GM12878 (cell line): Measurements from ENCODE around the gene GXYLT1.

Experiments used
- BCL11A ChIP-seq: IDR thresholded peaks from 2 replicates; pipeline ENCODE4 v1.6.1; 2011; ENCODE audit warnings: low read depth, low read length
- BRCA1 ChIP-seq: IDR thresholded peaks from 2 replicates; pipeline ENCODE4 v1.6.1; 2011; ENCODE audit warnings: low read depth, low read length, improper control_type of control experiment
- CHD4 ChIP-seq: fragments of 200-600 bp; sonication (generic); IDR thresholded peaks from 2 replicates; pipeline ENCODE4 v1.6.1; 2016; ENCODE audit warnings: mild to moderate bottlenecking
- EZH2 ChIP-seq: IDR thresholded peaks from 2 replicates; pipeline ENCODE4 v1.6.1; 2012; ENCODE audit warnings: low read depth, mild to moderate bottlenecking, control low read depth, inconsistent platforms, low read length, borderline replicate concordance; ENCODE audit not compliant: control insufficient read depth
- MXI1 ChIP-seq: fragments of 150-350 bp; IDR thresholded peaks from 2 replicates; pipeline ENCODE4 v1.6.1; 2011; ENCODE audit warnings: low read depth, mild to moderate bottlenecking, inconsistent platforms, low read length, improper control_type of control experiment
- NR2F1 ChIP-seq: fragments of 450-650 bp; conservative IDR thresholded peaks from 2 replicates; pipeline ENCODE4 v1.6.1; 2017; ENCODE audit warnings: mild to moderate bottlenecking
- POLR2A ChIP-seq: IDR thresholded peaks from 2 replicates; pipeline ENCODE4 v1.6.1; 2011; ENCODE audit warnings: low read depth, mild to moderate bottlenecking, low read length
- RAD51 ChIP-seq: fragments of 450-650 bp; IDR thresholded peaks from 2 replicates; pipeline ENCODE4 v1.6.1; 2016; ENCODE audit warnings: moderate library complexity, mild to moderate bottlenecking, inconsistent platforms
- TCF3 ChIP-seq: IDR thresholded peaks from 2 replicates; pipeline ENCODE4 v1.6.1; 2012; ENCODE audit warnings: low read depth, mild to moderate bottlenecking, low read length, borderline replicate concordance; ENCODE audit not compliant: insufficient read depth
- USF2 ChIP-seq: IDR thresholded peaks from 2 replicates; pipeline ENCODE4 v1.6.1; 2011; ENCODE audit warnings: low read depth, low read length, improper control_type of control experiment, borderline replicate concordance
- YBX1 ChIP-seq: fragments of 450-650 bp; IDR thresholded peaks from 2 replicates; pipeline ENCODE4 v1.6.1; 2016; ENCODE audit warnings: antibody characterized with exemption
- ZBED1 ChIP-seq: IDR thresholded peaks from 2 replicates; pipeline ENCODE4 v1.6.1; 2016; ENCODE audit warnings: borderline replicate concordance
- TF ChIP-seq, protein P1 (sequence below): IDR thresholded peaks from 2 replicates; pipeline ENCODE4 v1.6.1; 2012; ENCODE audit warnings: mild to moderate bottlenecking, low read depth, low read length
- TF ChIP-seq, protein P2 (sequence below), 3 experiments: IDR thresholded peaks in 2 of 3; conservative IDR thresholded peaks in 1 of 3; 2 replicates each; pipeline ENCODE4 v1.5.1; 2011; ENCODE audit warnings: low read depth in 3 of 3, low read length in 3 of 3, mild to moderate bottlenecking in 3 of 3, control low read depth in 2 of 3, moderate library complexity in 2 of 3, inconsistent platforms in 1 of 3, mixed read lengths in 1 of 3; ENCODE audit not compliant: control insufficient read depth in 2 of 3, insufficient read depth in 1 of 3; ENCODE audit errors: extremely low read depth in 1 of 3

DNA sequence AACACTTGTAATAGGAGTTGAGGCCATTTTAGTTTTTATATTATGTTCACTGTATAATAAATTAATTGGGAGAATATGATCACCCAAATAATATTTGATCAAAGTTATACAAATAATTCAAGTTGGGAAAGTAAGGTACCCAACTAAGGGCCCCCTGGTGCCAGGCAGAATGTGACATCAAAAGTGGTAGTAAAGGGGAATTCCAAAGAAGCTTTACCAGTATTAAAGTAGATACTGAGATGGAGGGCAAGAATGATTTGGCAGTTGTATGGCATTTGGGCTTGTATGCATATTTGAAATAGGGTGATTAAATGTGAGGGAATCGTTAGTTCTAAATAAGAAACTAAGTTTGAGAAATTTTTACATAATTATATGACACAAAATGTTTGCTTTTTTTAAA lies 17.7 kb downstream of the GXYLT1 start:
- TF ChIP-seq, protein P1, sequence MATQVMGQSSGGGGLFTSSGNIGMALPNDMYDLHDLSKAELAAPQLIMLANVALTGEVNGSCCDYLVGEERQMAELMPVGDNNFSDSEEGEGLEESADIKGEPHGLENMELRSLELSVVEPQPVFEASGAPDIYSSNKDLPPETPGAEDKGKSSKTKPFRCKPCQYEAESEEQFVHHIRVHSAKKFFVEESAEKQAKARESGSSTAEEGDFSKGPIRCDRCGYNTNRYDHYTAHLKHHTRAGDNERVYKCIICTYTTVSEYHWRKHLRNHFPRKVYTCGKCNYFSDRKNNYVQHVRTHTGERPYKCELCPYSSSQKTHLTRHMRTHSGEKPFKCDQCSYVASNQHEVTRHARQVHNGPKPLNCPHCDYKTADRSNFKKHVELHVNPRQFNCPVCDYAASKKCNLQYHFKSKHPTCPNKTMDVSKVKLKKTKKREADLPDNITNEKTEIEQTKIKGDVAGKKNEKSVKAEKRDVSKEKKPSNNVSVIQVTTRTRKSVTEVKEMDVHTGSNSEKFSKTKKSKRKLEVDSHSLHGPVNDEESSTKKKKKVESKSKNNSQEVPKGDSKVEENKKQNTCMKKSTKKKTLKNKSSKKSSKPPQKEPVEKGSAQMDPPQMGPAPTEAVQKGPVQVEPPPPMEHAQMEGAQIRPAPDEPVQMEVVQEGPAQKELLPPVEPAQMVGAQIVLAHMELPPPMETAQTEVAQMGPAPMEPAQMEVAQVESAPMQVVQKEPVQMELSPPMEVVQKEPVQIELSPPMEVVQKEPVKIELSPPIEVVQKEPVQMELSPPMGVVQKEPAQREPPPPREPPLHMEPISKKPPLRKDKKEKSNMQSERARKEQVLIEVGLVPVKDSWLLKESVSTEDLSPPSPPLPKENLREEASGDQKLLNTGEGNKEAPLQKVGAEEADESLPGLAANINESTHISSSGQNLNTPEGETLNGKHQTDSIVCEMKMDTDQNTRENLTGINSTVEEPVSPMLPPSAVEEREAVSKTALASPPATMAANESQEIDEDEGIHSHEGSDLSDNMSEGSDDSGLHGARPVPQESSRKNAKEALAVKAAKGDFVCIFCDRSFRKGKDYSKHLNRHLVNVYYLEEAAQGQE = no peak
- TF ChIP-seq USF2 = no peak
- no peak for TF ChIP-seq MXI1
- TF ChIP-seq TCF3 = no peak
- TF ChIP-seq CHD4 = no peak
- TF ChIP-seq RAD51 = no peak
- no peak for TF ChIP-seq NR2F1
- no peak for TF ChIP-seq BRCA1
- TF ChIP-seq BCL11A = no peak
- TF ChIP-seq, protein P2, sequence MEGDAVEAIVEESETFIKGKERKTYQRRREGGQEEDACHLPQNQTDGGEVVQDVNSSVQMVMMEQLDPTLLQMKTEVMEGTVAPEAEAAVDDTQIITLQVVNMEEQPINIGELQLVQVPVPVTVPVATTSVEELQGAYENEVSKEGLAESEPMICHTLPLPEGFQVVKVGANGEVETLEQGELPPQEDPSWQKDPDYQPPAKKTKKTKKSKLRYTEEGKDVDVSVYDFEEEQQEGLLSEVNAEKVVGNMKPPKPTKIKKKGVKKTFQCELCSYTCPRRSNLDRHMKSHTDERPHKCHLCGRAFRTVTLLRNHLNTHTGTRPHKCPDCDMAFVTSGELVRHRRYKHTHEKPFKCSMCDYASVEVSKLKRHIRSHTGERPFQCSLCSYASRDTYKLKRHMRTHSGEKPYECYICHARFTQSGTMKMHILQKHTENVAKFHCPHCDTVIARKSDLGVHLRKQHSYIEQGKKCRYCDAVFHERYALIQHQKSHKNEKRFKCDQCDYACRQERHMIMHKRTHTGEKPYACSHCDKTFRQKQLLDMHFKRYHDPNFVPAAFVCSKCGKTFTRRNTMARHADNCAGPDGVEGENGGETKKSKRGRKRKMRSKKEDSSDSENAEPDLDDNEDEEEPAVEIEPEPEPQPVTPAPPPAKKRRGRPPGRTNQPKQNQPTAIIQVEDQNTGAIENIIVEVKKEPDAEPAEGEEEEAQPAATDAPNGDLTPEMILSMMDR (IDR thresholded peaks at IDR 0.05 in 2 of 3, conservative IDR thresholded peaks at IDR 0.05 in 1 of 3; ENCODE audit: control insufficient read depth in 2 of 3, extremely low read depth in 1 of 3, insufficient read depth in 1 of 3, low read depth in 3 of 3, low read length in 3 of 3) = no peak
- TF ChIP-seq POLR2A = no peak
- TF ChIP-seq ZBED1 = no peak
- TF ChIP-seq EZH2 = no peak
- TF ChIP-seq YBX1 = no peak
